ENCODE measurements around the gene ATF7IP2.
"Not testable (repeated sequence)": the region's sequence is repeated elsewhere in the genome, so short reads cannot be mapped to it uniquely, and the experiment has no call there.

The ATF7IP2 gene

DNA sequence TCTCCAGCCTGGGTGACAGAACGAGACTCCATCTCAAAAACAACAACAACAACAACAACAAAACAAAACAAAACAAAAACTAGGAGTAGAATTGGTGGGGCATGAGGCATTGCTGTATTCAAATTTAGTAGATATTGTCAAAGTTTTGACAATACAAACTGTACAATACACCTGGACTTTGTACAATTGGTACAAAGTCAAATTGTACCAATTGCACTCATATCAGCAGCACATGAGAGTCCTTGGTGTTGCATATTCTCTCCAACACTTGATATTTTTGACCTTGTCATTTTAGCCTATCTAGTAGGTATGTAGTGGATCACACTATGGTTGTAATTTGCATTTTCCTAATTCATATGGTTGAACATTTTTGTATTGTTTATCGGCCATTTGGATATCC, 14.3 kb upstream of the ATF7IP2 start:
- no peak for DNase-seq (ENCODE audit: low read depth in 1 of 2, low spot score in 1 of 2)

DNA sequence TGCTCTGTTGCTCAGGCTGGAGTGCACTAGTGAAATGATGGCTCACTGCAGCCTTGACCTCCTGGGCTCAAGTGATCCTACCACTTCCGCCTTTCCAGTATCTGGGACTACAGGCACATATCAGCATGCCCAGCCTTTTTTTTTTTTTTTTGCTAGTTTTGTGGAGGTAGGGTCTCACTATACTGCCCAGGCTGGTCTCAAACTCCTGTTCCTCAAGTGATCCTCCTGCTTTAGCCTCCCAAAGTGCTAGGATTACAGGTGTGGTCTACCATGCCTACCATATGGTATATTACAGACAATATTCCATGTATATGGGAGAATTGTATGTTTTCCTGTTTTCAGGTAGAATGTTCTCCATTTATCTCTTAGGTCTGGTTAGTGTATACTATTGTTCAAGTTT, 12.3 kb upstream of the ATF7IP2 start:
- no peak for DNase-seq (ENCODE audit: low read depth in 1 of 2, low spot score in 1 of 2)

DNA sequence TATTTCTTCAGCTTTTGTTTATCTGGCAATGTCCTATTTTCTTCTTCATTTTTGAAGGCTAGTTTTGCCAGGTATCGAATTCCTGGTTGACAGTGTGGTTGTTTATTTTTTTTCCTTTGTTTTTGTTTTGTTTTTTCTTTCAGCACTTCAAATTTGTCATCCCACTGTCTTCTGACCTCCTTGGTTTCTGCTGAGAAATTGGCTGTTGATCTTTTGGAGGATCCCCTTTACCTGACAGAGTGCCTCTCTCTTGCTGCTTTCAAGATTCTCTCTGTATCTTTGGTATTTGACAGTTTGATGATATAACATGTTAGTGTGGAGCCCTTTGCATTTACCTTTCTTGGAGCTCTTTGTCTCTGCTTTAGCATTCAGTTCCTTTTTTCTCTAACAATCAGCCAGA, 9.6 kb upstream of the ATF7IP2 start:
- DNase-seq (ENCODE audit: low read depth in 1 of 2, low spot score in 1 of 2) = no peak

DNA sequence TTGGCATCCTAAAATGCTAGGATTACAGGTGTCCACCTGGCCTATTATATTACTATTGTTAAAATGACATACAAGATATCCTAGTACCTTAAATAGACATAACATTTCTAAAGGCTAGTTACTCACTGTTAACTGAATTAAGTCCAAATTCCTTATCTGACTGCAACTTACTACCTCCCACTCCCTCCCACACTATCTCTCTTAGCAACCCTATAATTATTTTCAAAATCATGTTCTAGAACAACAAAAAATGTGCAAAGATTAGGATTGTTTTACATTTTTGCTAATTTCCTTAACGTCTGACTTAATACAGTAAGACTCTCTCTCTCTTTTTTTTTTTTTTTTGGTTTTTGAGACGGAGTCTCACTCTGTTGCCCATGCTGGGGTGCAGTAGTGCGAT, 2.2 kb upstream of the ATF7IP2 start:
- DNase-seq (ENCODE audit: low read depth in 1 of 2, low spot score in 1 of 2) = no peak

DNA sequence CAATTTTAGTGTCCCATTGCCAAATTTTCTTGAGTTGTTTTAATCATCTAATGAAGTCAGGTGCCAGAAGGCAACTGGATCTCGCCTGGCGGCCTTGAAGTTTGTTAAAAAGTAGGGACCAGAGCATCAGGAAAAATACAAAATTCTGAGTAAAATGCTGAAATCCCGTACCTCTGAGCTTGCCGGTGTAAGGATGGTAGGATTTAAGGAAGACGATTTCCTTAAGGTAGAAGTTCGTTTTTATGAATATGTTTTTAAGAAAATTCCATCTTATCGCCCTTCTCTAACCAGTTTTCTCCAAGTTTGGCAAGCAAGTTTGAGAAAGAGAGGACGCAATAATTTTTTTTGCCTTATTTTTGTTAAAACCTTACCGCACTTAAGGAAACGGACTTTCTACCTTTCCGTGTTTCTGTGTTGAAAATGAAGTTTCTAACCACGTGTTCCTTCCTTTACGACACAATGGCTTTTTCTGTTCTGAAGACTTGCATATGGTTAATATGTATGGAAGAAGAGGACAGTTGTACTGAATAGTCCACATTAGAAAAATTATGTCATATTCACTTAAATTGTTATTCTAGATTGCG, 748 bp downstream of the ATF7IP2 start:
- no peak for DNase-seq (ENCODE audit: low read depth in 1 of 2, low spot score in 1 of 2)

DNA sequence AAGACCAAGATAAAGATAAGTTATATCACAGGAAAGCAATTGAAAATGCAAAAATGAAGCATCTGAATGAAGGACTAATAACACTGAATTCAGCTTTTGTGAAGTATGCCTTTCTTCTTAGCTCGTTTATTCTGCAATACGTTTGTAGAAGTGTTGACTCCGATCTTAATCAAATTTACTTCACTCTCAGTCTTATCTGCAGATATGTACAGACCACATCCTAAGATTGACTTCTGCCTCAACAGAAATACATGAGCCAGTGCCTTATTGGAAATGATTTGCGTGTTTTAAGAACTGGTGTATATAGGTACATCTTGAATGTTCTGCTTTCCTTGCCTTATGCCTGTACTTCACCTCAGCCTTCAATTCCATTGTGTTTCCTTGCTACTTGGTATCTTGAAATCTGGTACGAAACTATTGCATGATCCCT, 1.3 kb downstream of the ATF7IP2 start:
- DNase-seq (ENCODE audit: low read depth in 1 of 2, low spot score in 1 of 2) = no peak

DNA sequence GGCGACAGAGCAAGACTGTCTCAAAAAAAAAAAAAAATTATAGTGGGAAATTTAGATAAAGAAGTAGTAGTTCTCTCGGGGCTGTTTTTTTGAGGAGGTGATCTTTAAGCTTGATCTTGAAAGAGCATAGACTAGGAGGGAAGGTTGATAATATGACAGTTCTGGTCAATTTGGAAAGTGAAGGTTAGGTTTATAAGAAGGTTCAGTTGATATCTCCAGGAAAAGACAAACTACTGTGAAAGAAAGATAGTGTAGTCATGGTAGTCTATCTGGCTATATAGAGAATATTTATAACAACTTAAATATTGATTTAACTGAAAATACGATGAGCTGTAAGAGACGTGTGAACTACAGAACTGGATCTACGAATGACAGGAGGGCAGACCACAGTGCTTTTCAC, 3.1 kb downstream of the ATF7IP2 start:
- DNase-seq (ENCODE audit: low read depth in 1 of 2, low spot score in 1 of 2) = no peak

DNA sequence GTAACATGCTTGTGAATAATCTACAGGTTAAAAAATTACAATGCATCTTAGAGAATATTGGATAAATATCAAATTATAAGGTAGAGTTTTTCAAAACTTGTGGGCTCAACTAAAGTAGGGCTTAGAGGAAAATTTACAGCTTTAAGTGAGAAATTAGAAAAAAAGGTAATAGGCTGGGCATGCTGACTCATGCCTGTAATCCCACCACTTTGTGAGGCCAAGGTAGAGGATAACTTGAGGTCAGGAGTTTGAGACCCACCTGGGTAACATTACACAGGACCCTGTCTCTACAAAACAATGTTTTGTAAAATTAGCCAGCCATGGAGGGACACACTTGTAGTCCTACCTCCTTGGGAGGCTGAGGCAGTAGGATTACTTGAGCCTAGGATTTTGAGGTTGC, 4.5 kb downstream of the ATF7IP2 start:
- no peak for DNase-seq (ENCODE audit: low read depth in 1 of 2, low spot score in 1 of 2)

DNA sequence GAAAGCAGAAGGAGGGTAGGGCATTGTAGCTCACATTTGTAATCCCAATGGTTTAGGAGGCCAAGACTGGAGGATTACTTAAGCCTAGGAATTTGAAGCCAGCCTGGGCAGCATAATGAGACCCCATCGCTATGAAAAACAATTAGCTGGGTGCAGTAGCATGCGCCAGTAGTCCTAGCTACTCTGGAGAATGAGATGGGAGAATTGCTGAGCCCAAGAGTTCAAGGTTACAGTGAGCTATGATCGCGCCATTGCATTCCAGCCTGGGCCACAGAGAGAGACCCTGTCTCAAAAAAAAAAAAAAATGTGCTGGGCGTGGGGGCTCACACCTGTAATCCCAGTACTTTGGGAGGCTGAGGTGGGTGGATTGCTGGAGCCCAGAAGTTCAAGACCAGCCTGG, 5.0 kb downstream of the ATF7IP2 start:
- DNase-seq (ENCODE audit: low read depth in 1 of 2, low spot score in 1 of 2) = no peak

DNA sequence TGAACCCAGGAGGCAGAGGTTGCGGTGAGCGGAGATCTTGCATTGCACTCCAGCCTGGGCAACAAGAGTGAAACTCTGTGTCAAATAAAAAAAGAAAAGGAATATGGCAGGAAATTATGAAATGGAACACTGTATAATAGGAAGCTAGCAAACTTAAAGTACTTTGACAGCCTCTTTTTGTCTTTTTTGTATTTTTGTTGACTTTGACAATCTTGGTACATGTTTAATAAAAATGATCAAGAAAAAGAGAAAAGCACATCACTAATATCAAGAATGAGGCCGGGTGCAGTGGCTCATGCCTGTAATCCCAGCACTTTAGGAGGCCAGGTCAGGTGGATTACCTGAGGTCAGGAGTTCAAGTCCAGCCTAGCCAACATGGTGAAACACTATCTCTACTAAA, 5.5 kb downstream of the ATF7IP2 start:
- no peak for DNase-seq (ENCODE audit: low read depth in 1 of 2, low spot score in 1 of 2)

DNA sequence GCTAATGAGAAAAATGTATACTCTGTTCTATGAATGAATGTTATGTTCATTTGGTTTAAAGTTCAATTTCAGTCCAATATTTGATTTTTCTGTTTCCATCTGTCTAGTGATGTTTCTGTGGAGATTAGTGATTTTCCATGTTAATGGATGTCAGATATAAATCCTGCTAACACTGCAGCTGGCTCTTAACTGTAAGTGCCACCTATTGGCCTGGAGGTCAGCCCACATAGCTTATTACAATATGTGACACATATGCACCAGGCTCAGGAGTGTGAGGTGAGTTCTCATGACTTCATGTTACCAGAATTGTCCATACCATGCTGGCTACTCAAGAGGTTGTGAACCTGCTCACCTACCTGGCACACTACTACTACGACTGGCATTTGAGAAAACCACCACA, 17.1 kb downstream of the ATF7IP2 start:
- no peak for DNase-seq (ENCODE audit: low read depth in 1 of 2, low spot score in 1 of 2)

DNA sequence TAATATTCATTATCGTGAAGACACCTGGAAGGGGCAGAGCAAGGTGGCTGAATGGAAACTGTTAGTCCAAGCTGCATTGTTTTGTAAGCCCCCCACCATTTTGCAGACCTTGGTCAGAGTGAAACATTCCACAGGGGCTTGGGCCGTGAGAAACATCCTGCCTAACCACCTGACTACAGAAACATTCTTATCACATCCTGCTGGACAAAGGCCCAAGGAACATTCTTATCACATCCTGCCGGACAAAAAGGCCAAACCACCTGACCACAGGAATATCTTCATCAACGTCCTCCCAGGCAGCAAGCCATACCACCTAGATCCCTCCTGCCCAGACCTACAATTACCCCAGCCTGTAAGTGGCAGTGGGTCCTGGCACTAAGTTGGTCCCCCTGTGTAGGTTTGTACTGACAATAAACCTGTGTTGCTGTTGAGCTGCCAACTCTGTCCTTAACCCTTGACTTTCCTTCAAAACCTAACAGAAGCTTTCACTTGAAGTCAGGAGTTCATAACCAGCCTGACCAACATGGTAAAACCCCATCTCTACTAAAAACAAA, 19.6 kb downstream of the ATF7IP2 start:
- no peak for DNase-seq (ENCODE audit: low read depth in 1 of 2, low spot score in 1 of 2)

DNA sequence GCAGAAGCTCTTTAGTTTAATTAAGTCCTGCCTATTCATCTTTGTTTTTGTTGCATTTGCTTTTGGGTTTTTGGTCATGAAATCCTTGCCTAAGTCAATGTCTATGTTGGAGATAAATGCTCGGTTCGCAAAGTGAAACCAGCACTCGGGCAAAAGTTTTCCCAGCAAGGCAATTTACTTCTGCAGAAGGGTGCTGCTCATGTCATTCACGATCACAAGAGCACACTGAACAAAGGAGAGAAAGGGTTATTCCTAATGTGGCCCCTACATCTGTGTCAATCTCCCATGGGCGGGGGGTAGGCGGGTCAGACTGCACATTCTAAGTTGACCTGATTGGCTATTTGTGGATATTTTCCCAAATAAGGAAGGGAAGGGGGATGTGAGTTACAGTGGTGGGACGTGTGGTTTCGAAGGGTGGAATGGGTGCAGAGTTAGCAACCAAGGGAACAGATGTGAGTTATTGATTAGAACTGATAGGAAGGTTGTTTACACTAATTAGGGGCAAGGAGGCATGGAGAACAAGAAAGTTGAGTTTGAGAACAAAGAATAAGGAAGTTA, 23.0 kb downstream of the ATF7IP2 start:
- DNase-seq (ENCODE audit: low read depth in 1 of 2, low spot score in 1 of 2) = no peak

DNA sequence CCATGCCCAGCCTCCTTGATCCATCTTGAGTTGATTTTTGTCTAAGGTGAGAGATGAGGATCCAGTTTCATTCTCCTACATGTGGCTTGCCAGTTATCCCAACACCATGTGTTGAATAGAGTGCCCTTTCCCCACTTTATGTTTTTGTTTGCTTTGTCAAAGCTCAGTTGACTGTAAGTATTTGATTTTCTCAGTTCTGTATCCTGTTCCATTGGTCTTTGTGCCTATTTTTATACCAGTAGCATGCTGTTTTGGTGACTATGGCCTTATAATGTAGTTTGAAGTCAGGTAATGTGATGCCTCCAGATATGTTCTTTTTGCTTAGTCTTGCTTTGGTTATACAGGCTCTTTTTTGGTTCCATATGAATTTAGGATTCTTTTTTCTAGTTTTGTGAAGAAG, 23.9 kb downstream of the ATF7IP2 start:
- not testable (repeated sequence) for DNase-seq (ENCODE audit: low read depth in 1 of 2, low spot score in 1 of 2)

DNA sequence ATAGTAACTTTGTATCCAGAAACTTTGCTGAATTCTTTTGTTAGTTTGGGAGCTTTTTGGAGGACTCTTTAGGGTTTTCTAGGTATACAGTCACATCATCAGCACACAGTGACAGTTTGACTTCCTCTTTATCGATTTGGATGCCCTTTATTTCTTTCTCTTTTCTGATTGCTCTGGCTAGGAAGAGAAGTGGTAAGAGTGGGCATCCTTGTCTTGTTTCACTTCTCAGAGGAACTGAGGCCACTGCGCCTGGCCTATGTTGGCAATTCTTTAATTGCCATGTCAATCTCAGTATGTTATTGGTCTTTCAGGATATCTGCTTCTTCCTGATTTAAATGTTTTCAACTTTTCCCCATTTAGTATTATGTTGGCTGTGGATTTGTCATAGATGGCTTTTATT, 24.6 kb downstream of the ATF7IP2 start:
- DNase-seq (ENCODE audit: low read depth in 1 of 2, low spot score in 1 of 2) = no peak

DNA sequence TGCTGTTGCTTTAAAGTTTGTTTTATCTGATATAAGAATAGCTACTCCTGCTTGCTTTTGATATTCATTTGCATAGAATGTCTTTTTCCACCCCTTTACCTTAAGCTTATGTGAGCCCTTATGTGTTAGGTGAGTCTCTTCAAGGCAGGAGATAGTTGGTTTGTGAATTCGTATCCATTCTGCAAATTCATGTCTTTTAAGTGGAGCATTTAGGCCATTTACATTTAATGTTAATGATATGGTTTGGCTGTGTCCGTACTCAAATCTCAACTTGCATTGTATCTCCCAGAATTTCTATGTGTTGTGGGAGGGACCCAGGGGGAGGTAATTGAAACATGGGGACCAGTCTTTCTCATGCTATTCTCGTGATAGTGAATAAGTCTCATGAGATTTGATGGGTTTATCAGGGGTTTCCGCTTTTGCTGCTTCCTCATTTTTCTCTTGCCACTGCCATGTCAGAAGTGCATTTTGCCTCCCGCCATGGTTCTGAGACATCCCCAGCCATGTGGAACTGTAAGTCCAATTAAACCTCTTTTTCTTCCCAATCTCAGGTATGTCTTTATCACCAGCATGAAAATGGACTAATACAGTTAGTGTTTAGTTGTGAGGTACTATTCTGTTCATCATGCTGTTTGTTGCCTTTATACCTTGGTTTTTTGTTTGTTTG, 27.2 kb downstream of the ATF7IP2 start:
- DNase-seq (ENCODE audit: low read depth in 1 of 2, low spot score in 1 of 2) = no peak

DNA sequence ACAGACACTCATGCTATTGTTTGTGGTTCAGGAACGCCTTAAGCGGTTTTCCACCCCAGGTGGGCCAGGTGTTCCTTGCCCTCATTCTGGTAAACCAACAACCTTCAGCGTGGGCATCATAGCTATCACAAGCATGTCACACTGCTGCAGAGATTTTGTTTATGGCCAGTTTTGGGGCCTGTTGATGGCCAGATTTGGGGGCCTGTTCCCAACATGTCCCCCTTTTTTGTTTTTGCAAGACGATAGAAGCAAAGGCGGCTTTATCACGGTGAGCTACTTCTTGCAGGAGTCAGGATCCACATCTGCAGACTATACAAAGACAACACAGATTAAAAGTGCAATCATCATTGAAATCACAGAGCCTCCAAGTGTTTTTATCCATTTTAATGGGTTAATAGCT, 32.3 kb downstream of the ATF7IP2 start:
- DNase-seq (ENCODE audit: low read depth in 1 of 2, low spot score in 1 of 2) = not testable (repeated sequence)

DNA sequence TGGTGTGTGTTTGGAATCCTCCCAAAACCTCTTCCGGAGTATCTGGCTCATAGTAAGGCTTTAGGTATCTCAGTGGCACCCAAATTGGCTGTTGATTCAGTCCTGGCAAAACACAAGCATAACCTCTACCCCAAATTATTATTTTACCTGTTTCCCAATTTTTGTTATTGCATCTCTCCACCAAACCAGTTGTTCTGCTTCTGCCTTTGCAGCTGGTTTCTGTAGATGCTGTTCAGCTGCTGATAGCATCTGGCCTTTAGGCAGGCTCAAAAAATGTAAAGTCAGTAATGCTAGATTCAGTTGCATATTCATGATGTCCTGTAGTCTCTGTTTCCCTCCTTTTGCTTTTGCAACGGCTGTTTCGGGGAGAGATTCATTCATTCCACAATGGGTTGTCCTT, 33.8 kb downstream of the ATF7IP2 start:
- DNase-seq (ENCODE audit: low read depth in 1 of 2, low spot score in 1 of 2) = no peak

DNA sequence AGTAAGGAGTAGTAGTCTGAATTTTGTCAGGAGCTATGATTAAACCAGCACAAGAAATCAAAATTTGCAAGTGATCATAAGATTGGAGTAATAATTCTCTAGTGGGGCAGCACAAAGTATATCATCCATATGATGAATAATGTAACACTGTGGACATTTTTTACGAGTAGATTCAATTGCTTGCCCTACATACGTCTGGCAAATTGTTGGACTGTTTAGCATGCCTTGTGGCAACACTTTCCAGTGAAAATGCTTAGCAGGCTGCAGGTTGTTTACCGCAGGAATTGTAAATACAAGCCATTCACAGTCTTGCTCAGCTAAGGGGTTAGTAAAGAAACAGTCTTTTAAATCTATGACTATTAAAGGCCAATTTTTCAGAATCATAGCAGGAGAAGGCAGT, 35.7 kb downstream of the ATF7IP2 start:
- DNase-seq (ENCODE audit: low read depth in 1 of 2, low spot score in 1 of 2) = no peak

DNA sequence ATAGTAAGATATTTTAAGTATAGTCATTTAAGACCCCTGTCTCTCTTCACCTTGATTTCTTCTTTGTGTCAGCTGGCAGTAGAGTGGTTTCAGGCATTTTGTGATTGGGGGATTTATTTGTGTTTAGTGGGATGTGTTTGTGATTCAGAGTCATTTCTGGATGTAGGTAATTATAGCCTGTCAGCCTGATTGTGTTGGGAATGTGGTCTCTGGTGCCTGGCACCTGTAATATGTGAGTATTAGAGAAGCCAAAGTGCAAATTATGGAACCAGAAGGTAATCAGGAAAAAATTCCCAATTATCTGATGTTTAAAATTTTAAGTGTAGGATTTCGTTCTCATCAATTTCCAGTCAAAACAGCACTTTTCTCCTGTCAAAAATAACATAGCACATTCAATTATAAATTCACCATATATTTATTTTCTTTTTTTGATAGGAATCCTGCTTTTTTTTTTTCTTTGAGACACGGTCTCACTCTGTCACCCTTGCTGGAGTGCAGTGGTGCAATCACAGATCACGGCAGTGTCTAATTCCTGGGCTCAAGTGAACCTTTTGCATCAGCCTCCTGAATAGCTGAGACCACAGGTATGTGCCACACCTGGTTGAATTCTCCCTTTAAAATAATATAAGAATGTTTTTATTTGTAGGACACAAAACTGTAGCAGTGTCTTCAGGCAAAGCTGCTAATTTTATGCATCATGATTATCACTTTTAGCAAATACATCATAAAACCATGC, 42.7 kb downstream of the ATF7IP2 start:
- DNase-seq (ENCODE audit: low read depth in 1 of 2, low spot score in 1 of 2) = no peak

DNA sequence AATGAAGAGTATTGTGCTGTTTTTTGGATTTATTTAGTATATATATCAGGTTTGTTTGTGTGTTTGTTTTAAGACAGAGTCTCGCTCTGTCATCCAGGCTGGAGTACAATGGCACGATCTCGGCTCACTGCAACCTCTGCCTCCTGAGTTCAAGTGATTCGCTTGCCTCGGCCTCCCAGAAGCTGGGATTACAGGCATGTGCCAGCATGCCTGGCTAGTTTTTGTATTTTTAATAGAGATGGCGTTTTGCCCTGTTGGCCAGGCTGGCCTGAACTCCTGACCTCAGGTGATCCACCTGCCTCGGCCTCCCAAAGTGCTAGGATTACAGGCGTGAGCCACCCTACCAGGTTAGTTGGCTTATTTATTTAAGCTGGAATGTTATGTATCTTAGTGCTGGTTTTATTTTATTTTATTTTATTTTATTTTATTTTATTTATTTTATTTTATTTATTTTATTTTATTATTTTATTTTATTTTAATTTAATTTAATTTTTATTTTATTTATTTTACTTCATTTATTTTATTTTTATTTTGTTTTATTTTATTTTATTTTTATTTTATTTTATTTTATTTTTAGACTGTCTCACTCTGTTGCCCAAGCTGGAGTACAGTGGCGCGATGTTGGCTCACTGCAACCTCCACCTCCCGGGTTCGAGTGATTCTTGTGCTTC, 43.6 kb downstream of the ATF7IP2 start:
- DNase-seq (ENCODE audit: low read depth in 1 of 2, low spot score in 1 of 2) = not testable (repeated sequence)
